Measurements from ENCODE around the gene CST9L.
"Not testable (repeated sequence)": the region's sequence is repeated elsewhere in the genome, so short reads cannot be mapped to it uniquely, and the experiment has no call there.

Gene CST9L

DNA sequence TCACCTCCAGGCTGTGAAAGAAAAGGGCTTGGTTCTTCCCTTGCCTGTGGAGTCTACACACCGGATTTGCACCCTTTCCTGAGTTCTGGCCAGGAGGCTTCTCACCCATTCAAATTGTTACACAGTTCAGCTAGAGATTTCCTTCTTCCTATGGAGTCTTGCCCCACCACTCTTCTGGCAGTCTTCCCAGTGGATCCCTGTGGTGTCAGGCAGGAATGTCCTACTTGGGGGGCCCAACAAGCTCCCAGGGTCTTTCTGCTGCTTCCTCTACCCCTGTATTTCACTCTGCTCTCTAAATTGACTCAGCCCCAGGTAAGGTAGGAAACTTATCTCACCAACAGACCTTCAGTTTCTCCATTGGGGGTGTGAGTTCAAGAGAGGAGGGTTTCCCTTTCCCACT, 14.0 kb upstream of the CST9L start:
- no peak for DNase-seq (ENCODE audit: low read depth)
- no peak overlapping the region for H3K4me3 ChIP-seq (ENCODE audit: low read length)
- TF ChIP-seq, protein P1, sequence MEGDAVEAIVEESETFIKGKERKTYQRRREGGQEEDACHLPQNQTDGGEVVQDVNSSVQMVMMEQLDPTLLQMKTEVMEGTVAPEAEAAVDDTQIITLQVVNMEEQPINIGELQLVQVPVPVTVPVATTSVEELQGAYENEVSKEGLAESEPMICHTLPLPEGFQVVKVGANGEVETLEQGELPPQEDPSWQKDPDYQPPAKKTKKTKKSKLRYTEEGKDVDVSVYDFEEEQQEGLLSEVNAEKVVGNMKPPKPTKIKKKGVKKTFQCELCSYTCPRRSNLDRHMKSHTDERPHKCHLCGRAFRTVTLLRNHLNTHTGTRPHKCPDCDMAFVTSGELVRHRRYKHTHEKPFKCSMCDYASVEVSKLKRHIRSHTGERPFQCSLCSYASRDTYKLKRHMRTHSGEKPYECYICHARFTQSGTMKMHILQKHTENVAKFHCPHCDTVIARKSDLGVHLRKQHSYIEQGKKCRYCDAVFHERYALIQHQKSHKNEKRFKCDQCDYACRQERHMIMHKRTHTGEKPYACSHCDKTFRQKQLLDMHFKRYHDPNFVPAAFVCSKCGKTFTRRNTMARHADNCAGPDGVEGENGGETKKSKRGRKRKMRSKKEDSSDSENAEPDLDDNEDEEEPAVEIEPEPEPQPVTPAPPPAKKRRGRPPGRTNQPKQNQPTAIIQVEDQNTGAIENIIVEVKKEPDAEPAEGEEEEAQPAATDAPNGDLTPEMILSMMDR (conservative IDR thresholded peaks at IDR 0.05; ENCODE audit: low read length) = no peak

DNA sequence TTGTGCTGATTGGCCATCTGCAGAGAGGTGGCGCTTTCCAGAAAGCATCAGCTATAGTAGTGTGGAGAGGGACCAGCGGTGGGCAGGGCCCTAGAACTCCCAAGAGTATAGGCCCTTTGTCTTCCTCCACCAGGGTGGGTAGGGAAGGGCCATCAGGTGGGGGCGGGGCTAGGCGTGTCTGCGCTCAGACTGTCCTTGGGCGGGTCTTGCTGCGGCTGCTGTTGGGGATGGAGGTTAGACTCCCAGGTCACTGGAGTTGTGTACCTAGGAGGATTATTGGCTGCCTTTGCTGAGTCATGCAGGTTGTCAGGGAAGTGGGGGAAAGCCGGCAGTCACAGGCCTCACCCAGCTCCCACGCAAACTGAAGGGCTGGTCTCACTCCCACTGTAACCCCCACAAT, 13.5 kb upstream of the CST9L start:
- not testable (repeated sequence) for H3K4me3 ChIP-seq (ENCODE audit: low read length); DNase-seq (ENCODE audit: low read depth)

DNA sequence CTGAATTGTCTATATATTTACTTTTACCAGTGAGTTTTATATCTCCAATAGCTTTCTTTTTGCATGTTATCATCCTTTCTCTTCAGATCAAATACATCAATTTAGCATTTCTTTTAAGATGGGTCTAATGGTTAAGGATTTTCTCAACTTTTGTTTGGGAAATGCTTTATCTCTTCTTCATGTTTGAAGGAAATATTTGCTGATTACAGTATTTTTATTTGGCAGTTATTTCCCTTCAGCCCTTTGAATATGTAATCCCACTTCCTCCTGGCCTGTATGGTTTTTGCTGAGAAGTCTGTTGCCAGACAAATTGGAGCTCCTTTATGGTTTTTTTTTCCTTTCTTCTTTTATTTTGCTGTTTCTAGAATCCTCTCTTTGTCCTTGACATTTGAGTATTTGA, 6.7 kb upstream of the CST9L start:
- no peak for DNase-seq (ENCODE audit: low read depth)
- TF ChIP-seq, protein P1 (conservative IDR thresholded peaks at IDR 0.05; ENCODE audit: low read length) = no peak
- no peak overlapping the region for H3K4me3 ChIP-seq (ENCODE audit: low read length)

DNA sequence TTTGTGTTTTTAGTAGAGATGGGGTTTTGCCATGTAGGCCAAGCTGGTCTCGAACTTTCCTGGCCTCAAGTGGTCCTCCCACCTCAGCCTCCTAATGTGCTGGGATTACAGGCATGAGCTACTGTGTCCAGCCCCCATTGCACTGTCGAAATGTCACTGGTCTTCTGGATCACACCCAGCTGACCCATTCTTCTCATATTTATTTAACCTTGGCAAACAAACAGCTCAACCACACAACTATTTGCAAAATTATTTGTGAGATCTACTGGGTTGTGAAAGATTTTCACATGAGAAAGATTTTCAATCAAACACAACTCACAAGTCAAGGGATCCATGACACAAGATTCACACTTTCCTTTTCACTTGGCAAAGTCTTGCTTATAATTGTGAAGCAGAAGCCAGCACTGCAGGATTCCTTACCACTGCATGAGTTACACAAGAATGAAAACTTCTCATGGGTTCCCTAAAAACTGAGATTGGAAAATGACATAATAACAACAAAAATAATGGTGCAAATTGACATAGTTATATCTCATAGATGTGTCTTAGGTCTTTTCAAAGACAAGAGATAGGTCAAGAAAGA, 2.0 kb upstream of the CST9L start:
- TF ChIP-seq, protein P1 (conservative IDR thresholded peaks at IDR 0.05; ENCODE audit: low read length) = no peak
- no peak overlapping the region for H3K4me3 ChIP-seq (ENCODE audit: low read length)
- DNase-seq (ENCODE audit: low read depth) = no peak

DNA sequence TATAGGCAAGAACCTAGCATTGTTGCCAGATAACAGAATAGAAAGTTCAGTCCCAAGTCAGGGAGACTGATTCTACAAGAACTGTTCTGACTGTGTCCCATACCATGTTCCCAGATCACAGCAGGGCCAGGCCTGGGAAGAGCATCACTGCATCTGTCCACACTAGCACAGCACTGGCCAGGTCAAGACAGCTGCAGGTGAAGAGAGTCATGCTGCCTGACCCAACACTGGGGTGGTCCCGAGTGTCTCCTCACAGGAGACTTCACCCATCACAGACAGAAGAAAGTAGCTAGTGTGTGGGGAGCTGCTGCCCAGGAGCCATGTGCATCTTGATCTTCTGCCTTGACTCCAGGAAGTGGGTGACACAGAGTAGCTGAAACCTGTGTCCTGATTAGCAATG, 1.3 kb upstream of the CST9L start:
- DNase-seq (ENCODE audit: low read depth) = no peak
- TF ChIP-seq, protein P1 (conservative IDR thresholded peaks at IDR 0.05; ENCODE audit: low read length) = no peak
- H3K4me3 ChIP-seq (ENCODE audit: low read length) = no peak overlapping the region

DNA sequence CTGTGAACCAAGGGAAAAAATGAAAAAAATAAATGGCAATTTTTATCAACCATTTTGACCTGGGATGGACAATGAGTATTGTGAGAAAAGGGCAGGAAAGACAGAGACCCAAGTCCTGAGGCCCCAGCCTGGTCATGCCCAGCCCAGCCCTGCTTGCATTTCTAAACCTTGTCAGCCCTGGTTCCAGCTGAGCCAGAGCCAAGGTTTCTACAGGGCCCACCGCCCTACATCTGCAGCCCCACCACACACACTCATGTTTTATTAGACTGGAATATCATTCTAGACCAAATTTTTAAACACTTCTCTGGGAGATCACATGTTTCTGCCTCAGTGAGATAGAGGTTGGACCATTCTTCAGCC, 667 bp upstream of the CST9L start:
- no peak for DNase-seq (ENCODE audit: low read depth)
- no peak overlapping the region for H3K4me3 ChIP-seq (ENCODE audit: low read length)
- TF ChIP-seq, protein P1 (conservative IDR thresholded peaks at IDR 0.05; ENCODE audit: low read length) = no peak

DNA sequence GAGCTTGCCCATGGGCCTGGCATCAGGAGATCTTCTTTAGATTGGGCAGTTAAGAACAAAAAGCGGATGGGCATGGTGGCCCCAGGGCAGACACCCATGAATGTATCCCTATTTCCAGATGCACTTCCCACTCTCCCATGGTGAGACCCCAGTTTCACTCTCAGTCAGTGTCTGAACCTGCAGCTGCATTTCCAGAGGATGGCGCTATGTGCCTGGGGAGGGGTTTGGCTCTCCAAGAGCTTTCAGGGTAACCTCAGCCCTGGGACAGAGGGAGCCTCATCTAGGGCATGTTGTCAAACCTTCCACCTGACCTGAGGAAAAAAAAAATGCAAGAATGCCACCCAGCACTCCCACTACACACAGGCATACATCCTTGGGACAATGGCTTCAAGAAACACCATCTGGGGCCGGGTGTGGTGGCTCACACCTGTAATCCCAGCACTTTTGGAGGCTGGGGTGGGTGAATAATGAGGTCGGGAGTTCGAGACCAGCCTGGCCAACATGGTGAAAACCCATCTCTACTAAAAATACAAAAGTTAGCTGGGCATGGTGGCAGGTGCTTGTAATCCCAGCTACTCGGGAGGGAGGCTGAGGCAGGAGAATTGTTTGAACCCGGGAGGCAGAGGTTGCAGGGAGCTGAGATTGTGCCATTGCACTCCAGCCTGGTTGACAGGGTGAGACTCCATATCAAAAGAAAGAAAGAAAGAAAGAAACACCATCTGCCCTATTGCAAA, 1.9 kb downstream of the CST9L start:
- no peak for DNase-seq (ENCODE audit: low read depth)
- no peak overlapping the region for H3K4me3 ChIP-seq (ENCODE audit: low read length)
- TF ChIP-seq, protein P1 (conservative IDR thresholded peaks at IDR 0.05; ENCODE audit: low read length) = no peak
